ENCODE measurements around the gene GATD1.

GATD1 gene

GRCh38 chr11:803467-803742, 26.1 kb upstream of the GATD1 start:
- no peak overlapping the region for H3K27ac ChIP-seq
- TF ChIP-seq ZFX (IDR thresholded peaks at IDR 0.05) (no peak), CTCF (conservative IDR thresholded peaks at IDR 0.05) (no peak)

- TF ChIP-seq ZFX (IDR thresholded peaks at IDR 0.05) (no peak), CTCF (conservative IDR thresholded peaks at IDR 0.05) (no peak)
- no peak overlapping the region for H3K27ac ChIP-seq
Measured at GRCh38 chr11:802693-803466, 25.6 kb upstream of the GATD1 start.

- no peak overlapping the region for H3K27ac ChIP-seq
- no peak for TF ChIP-seq ZFX (IDR thresholded peaks at IDR 0.05)
- no peak for TF ChIP-seq CTCF (conservative IDR thresholded peaks at IDR 0.05)
Measured at GRCh38 chr11:802018-802617, 24.8 kb upstream of the GATD1 start.

GRCh38 chr11:801097-801780, 24.0 kb upstream of the GATD1 start:
- no peak overlapping the region for H3K27ac ChIP-seq
- no peak for TF ChIP-seq ZFX (IDR thresholded peaks at IDR 0.05)
- TF ChIP-seq CTCF (conservative IDR thresholded peaks at IDR 0.05), result no peak

- no peak for TF ChIP-seq CTCF (conservative IDR thresholded peaks at IDR 0.05)
- TF ChIP-seq ZFX (IDR thresholded peaks at IDR 0.05), result no peak
- H3K27ac ChIP-seq, result no peak overlapping the region
Measured at GRCh38 chr11:800473-800872, 23.2 kb upstream of the GATD1 start.

- TF ChIP-seq ZFX (IDR thresholded peaks at IDR 0.05) (no peak), CTCF (conservative IDR thresholded peaks at IDR 0.05) (no peak)
- H3K27ac ChIP-seq, result no peak overlapping the region
Measured at GRCh38 chr11:799641-800316, 22.5 kb upstream of the GATD1 start.

Data from C4-2B (cell line).